IPS DF 6.9 (cell line): ENCODE results near the gene THRAP3.

Source experiments
- DNase-seq: peaks from one replicate; pipeline ENCODE4 v3.0.0-alpha.2; 2013; ENCODE audit warnings: low read depth, low spot score
- H3K27ac ChIP-seq: one replicate; pipeline ENCODE4 v1.5.1; 2013; ENCODE audit warnings: low read length, control low read depth
- H3K27me3 ChIP-seq: 2 replicates; pipeline ENCODE4 v1.6.1; 2013; ENCODE audit warnings: mild to moderate bottlenecking, low read length; ENCODE audit not compliant: control insufficient read depth, insufficient read depth
- H3K36me3 ChIP-seq: 2 replicates; pipeline ENCODE4 v1.6.1; 2013; ENCODE audit warnings: low read length; ENCODE audit not compliant: control insufficient read depth, insufficient read depth
- H3K4me1 ChIP-seq: 2 replicates; pipeline ENCODE4 v1.6.1; 2013; ENCODE audit warnings: low read length; ENCODE audit not compliant: control insufficient read depth, insufficient read depth
- H3K4me3 ChIP-seq: 2 replicates; pipeline ENCODE4 v1.5.1; 2013; ENCODE audit warnings: mild to moderate bottlenecking, low read length
- H3K9me3 ChIP-seq: 2 replicates; pipeline ENCODE4 v1.6.1; 2013; ENCODE audit warnings: low read length, inconsistent platforms; ENCODE audit not compliant: control insufficient read depth, insufficient read depth
- WGBS: extraction: QIAGEN DNeasy Blood & Tissue Kit; methylation state at CpG from one replicate; pipeline ENCODE4 v1.1.7; 2013; ENCODE audit warnings: mixed read lengths, missing lambda C conversion rate; ENCODE audit not compliant: insufficient read length, insufficient coverage; 5-methylcytosine and 5-hydroxymethylcytosine counted together

The THRAP3 gene

GRCh38 chr1:36276688-36277087 is 52.4 kb downstream of the THRAP3 start:
- Histone ChIP-seq H3K4me1 (no peaks in the 10 kb centered on the region), H3K4me3 (no peak overlapping the region), H3K36me3 (no peaks in the 10 kb centered on the region), H3K27ac (no peak overlapping the region), H3K9me3 (no peaks in the 10 kb centered on the region), H3K27me3 (no peaks in the 10 kb centered on the region)
- no peak for DNase-seq
- WGBS, result no CpG with 5 or more reads among the region's 6 CpGs

DNA sequence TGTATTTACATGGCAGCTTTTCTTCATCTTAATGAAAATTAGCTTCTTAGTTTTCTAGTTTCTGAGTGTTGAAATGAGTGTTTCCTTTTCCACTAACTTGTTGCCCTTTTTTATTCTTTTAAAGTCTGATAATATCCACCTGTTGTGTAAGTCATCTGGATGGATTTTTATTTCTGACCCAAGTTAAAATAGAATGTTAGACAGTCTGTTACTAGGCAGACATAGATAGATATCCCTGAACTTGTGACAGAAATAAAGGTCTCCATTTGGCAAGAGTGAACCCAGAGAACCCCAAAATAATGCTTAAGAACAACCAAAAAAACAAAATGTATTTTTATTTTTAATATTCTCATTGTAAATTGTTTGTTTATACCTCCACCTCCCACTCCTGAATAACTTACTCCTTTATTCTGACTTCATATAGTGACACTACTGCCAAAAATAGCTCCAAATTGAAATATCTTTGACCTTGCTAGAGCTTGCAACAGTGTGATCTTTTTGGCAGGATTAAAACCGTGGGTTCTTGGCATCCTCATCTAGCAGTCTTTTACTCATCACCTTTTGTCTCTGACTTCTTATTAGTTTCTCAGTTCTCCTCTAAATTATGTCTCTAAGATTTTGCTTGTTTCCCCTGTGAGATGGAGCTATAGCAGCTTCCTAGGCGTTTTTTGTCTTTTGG is 55.0 kb downstream of the THRAP3 start:
- WGBS, result no CpG with 5 or more reads among the region's 2 CpGs
- Histone ChIP-seq H3K27ac (no peak overlapping the region), H3K9me3 (no peaks in the 10 kb centered on the region), H3K4me1 (no peaks in the 10 kb centered on the region), H3K27me3 (no peaks in the 10 kb centered on the region), H3K4me3 (no peak overlapping the region), H3K36me3 (peaks cover 4% of the 10 kb centered on the region; the same call in 1 of the 2 replicates)
- DNase-seq, result no peak

DNA sequence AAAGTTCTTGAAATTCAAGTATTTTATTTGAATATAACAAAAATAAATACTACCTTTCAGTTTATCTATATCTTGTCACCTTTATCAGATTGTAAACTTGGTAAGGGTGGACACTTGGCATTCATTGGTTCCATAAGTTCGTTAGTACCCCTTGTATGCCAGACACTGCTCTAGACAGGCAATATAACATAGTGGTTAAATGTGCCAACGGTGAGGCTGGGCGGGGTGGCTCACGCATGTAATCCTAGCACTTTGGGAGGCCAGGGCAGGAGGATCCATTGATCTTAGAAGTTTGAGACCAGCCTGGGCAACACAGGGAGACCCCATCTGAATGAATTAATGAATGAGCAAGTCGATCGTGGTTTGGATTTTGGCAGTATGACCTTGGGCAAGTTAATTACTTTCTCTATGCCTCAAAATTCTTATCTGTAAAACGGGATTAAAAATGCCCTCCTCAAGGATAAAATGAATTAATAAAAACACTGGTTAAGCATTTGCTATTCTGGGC is 55.6 kb downstream of the THRAP3 start:
- no peaks in the 10 kb centered on the region for H3K4me1 ChIP-seq
- no peak for DNase-seq
- WGBS, result no CpG with 5 or more reads among the region's 7 CpGs
- H3K27me3 ChIP-seq, result no peaks in the 10 kb centered on the region
- no peak overlapping the region for H3K27ac ChIP-seq
- no peaks in the 10 kb centered on the region for H3K9me3 ChIP-seq
- H3K36me3 ChIP-seq, result peaks cover 4% of the 10 kb centered on the region; the same call in 1 of the 2 replicates
- H3K4me3 ChIP-seq, result no peak overlapping the region

GRCh38 chr1:36284061-36284460 is 59.8 kb downstream of the THRAP3 start:
- Histone ChIP-seq H3K27me3 (no peaks in the 10 kb centered on the region), H3K4me1 (no peaks in the 10 kb centered on the region), H3K9me3 (no peaks in the 10 kb centered on the region), H3K27ac (no peak overlapping the region), H3K36me3 (peaks cover 18% of the 10 kb centered on the region), H3K4me3 (no peak overlapping the region)
- DNase-seq, result no peak
- no CpG with 5 or more reads among the region's 1 CpG for WGBS

- no peak overlapping the region for H3K4me3 ChIP-seq
- no peak overlapping the region for H3K27ac ChIP-seq
- no CpG with 5 or more reads among the region's 1 CpG for WGBS
Observed at GRCh38 chr1:36284517-36284916, 60.3 kb downstream of the THRAP3 start.

GRCh38 chr1:36285443-36286101 is 61.3 kb downstream of the THRAP3 start:
- Histone ChIP-seq H3K27me3 (no peaks in the 10 kb centered on the region), H3K36me3 (peaks cover 22% of the 10 kb centered on the region), H3K4me3 (no peak overlapping the region), H3K9me3 (no peaks in the 10 kb centered on the region), H3K4me1 (no peaks in the 10 kb centered on the region), H3K27ac (no peak overlapping the region)
- no CpG with 5 or more reads among the region's 7 CpGs for WGBS
- DNase-seq, result no peak

More at GRCh38 chr1:36284517-36284916, 60.3 kb downstream of the THRAP3 start:
- Histone ChIP-seq H3K36me3 (peaks cover 18% of the 10 kb centered on the region), H3K9me3 (no peaks in the 10 kb centered on the region), H3K27me3 (no peaks in the 10 kb centered on the region), H3K4me1 (no peaks in the 10 kb centered on the region)
- no peak for DNase-seq

DNA sequence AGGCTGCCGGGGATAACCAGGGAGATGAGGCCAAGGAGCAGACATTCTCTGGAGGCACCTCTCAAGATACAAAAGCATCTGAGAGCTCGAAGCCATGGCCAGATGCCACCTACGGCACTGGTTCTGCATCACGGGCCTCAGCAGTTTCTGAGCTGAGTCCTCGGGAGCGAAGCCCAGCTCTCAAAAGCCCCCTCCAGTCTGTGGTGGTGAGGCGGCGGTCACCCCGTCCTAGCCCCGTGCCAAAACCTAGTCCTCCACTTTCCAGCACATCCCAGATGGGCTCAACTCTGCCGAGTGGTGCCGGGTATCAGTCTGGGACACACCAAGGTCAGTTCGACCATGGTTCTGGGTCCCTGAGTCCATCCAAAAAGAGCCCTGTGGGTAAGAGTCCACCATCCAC is 62.6 kb downstream of the THRAP3 start:
- no CpG with 5 or more reads among the region's 13 CpGs for WGBS
- no peaks in the 10 kb centered on the region for H3K27me3 ChIP-seq
- peaks cover 22% of the 10 kb centered on the region for H3K36me3 ChIP-seq
- DNase-seq, result no peak
- H3K4me3 ChIP-seq, result no peak overlapping the region
- no peaks in the 10 kb centered on the region for H3K4me1 ChIP-seq
- no peaks in the 10 kb centered on the region for H3K9me3 ChIP-seq
- H3K27ac ChIP-seq, result no peak overlapping the region

- no CpG with 5 or more reads among the region's 5 CpGs for WGBS
- H3K4me1 ChIP-seq, result no peaks in the 10 kb centered on the region
- H3K27ac ChIP-seq, result no peak overlapping the region
- H3K36me3 ChIP-seq, result peaks cover 19% of the 10 kb centered on the region
- H3K4me3 ChIP-seq, result no peak overlapping the region
- no peaks in the 10 kb centered on the region for H3K27me3 ChIP-seq
- no peaks in the 10 kb centered on the region for H3K9me3 ChIP-seq
- no peak for DNase-seq
Observed at GRCh38 chr1:36287595-36287994, 63.4 kb downstream of the THRAP3 start.

GRCh38 chr1:36295390-36295789 is 71.1 kb downstream of the THRAP3 start:
- H3K4me3 ChIP-seq, result no peak overlapping the region
- no peaks in the 10 kb centered on the region for H3K4me1 ChIP-seq
- no peaks in the 10 kb centered on the region for H3K27me3 ChIP-seq
- WGBS, result no CpG with 5 or more reads among the region's 2 CpGs
- no peaks in the 10 kb centered on the region for H3K9me3 ChIP-seq
- no peak for DNase-seq
- no peak overlapping the region for H3K27ac ChIP-seq
- H3K36me3 ChIP-seq, result peaks cover 11% of the 10 kb centered on the region; the same call in 1 of the 2 replicates

- Histone ChIP-seq H3K36me3 (peaks cover 27% of the 10 kb centered on the region; the same call in 1 of the 2 replicates), H3K27me3 (no peaks in the 10 kb centered on the region)
Observed at GRCh38 chr1:36297062-36297461, 72.8 kb downstream of the THRAP3 start.

More at GRCh38 chr1:36297062-36297461, 72.8 kb downstream of the THRAP3 start:
- no CpG with 5 or more reads among the region's 2 CpGs for WGBS
- Histone ChIP-seq H3K27ac (no peak overlapping the region), H3K4me1 (no peaks in the 10 kb centered on the region), H3K9me3 (no peaks in the 10 kb centered on the region), H3K4me3 (no peak overlapping the region)
- no peak for DNase-seq
